VCaP (cell line): ENCODE results near the gene GPR137B.

ENCODE experiments used
- H3K27ac ChIP-seq: fragments of 450-650 bp; 2 replicates; pipeline ENCODE4 v1.5.1; 2017
- CTCF ChIP-seq: fragments of 450-650 bp; conservative IDR thresholded peaks from 2 replicates; pipeline ENCODE4 v1.5.1; 2017; ENCODE audit warnings: mild to moderate bottlenecking, moderate library complexity

The GPR137B gene

GRCh38 chr1:236122176-236122575 is 20.2 kb upstream of the GPR137B start:
- H3K27ac ChIP-seq, result no peak overlapping the region
- TF ChIP-seq CTCF, result no peak

- TF ChIP-seq CTCF, result no peak
- no peak overlapping the region for H3K27ac ChIP-seq
Measured at GRCh38 chr1:236123563-236123962, 18.8 kb upstream of the GPR137B start.

GRCh38 chr1:236124965-236125364 is 17.4 kb upstream of the GPR137B start:
- TF ChIP-seq CTCF, result no peak

GRCh38 chr1:236127045-236127444 is 15.3 kb upstream of the GPR137B start:
- TF ChIP-seq CTCF, result no peak
- no peak overlapping the region for H3K27ac ChIP-seq

More at GRCh38 chr1:236124965-236125364, 17.4 kb upstream of the GPR137B start:
- H3K27ac ChIP-seq, result no peak overlapping the region

GRCh38 chr1:236128646-236129178 is 13.6 kb upstream of the GPR137B start:
- no peak overlapping the region for H3K27ac ChIP-seq
- no peak for TF ChIP-seq CTCF

- no peak for TF ChIP-seq CTCF
- no peak overlapping the region for H3K27ac ChIP-seq
Measured at GRCh38 chr1:236129306-236129705, 13.0 kb upstream of the GPR137B start.

- TF ChIP-seq CTCF, result no peak
- no peak overlapping the region for H3K27ac ChIP-seq
Measured at GRCh38 chr1:236130372-236130771, 12.0 kb upstream of the GPR137B start.

GRCh38 chr1:236131916-236132315 is 10.4 kb upstream of the GPR137B start:
- no peak overlapping the region for H3K27ac ChIP-seq

More at GRCh38 chr1:236131916-236132315, 10.4 kb upstream of the GPR137B start:
- TF ChIP-seq CTCF, result no peak
